Measurements from ENCODE around the gene SLC16A13.

The SLC16A13 gene

DNA sequence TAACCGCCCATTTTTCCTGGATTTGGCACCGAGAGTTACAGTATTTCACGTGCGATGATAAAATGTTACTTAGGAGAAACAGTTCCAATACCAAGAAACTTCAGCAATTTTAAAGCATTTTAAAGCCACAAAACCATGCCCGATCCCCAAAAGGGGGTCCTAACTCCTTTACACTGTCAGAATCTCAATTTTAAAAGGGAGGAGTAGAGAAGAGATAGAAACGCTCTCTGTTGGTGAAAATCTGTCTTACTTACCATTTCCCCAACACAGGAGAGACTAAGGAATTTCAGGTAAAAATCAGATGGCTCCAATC is 23.9 kb upstream of the SLC16A13 start:
- DNase-seq (ENCODE audit: low read depth in 2 of 2), result no peak

DNA sequence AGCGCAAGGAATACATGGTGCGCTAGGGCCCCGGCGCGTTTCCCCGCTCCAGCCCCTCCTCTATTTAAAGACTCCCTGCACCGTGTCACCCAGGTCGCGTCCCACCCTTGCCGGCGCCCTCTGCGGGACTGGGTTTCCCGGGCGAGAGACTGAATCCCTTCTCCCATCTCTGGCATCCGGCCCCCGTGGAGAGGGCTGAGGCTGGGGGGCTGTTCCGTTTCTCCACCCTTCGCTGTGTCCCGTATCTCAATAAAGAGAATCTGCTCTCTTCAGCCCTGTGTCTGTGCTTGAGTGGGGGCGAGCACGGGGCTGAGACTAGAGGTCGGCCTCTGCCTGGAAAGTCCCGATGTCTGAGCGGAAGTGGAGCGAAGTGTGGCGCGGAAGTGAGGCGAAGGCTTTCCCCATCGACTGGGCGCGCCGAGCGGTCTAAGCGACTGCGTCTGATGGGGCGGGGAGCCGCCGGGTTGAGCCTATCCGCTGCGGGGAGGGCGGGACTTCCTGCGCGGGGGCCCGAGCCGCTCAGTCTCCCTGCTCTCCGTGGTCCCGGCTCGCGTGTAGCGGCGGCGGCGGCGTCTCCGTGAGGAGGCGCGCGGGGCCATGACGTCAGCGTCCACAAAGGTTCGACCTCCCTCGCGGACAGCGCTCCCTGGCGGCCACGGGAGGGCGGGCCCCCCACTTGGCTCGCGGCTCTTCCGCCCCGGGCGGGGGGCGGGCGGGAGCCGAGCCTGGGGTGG is 21.4 kb upstream of the SLC16A13 start:
- DNase-seq (ENCODE audit: low read depth in 2 of 2), result peak; percentile 91 to 96

DNA sequence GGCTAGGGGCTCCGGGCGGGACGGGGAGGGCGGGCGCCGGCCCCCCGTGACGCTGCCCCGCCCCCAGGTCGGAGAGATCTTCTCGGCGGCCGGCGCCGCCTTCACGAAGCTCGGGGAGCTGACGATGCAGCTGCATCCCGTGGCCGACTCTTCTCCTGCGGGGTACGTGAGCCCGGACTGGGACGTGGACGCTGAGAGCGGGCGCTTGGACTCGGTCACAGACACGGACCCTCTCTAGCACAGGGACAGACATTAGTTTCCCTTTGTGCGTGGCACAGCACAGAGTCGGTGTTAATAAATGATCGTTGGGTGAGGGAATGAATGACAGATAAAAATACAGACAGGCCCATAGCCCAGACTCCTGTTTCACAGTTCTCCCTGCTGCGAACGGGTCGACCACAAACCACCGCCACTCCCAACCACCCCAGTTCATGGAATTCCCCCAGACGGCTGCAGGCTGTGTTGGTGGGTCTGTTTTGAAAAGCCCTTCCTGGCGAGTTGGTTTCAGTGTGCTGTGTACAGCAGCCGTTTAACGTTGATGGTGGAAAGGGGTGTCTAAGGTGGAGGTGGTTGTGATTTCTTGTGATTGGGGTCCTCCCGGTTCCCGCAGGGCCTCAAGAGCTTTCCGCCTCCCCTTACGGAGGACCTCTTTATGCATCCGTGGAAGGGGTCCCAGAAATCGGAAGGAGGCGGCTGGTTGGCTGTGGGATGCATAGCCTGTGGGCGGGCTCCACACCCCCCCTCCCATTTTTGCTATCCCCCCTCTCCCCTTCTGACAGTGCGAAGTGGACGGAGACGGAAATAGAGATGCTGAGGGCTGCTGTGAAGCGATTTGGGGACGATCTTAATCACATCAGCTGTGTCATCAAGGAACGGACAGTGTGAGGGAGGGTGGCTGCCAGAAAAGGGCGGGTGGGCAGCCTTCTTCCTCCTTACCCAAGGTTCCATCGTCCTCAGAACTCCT is 20.5 kb upstream of the SLC16A13 start:
- peak; percentile 55 to 57 for DNase-seq (ENCODE audit: low read depth in 2 of 2)

DNA sequence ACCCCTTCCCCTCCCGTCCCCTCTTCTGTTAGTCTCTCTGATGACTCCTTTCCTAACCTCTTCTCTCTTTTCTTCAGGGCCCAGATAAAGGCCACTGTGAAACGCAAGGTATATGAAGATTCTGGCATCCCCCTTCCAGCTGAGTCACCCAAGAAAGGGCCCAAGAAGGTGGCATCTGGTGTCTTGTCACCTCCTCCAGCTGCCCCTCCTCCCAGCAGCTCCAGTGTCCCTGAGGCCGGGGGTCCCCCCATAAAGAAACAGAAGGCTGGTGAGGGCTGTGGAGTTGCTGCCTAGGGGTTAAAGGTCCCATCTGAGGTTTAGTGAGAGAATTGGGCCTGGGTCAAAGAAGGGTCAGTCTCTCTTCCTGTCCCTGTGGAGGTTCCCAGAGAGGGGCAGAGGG is 19.4 kb upstream of the SLC16A13 start:
- no peak for DNase-seq (ENCODE audit: low read depth in 2 of 2)

DNA sequence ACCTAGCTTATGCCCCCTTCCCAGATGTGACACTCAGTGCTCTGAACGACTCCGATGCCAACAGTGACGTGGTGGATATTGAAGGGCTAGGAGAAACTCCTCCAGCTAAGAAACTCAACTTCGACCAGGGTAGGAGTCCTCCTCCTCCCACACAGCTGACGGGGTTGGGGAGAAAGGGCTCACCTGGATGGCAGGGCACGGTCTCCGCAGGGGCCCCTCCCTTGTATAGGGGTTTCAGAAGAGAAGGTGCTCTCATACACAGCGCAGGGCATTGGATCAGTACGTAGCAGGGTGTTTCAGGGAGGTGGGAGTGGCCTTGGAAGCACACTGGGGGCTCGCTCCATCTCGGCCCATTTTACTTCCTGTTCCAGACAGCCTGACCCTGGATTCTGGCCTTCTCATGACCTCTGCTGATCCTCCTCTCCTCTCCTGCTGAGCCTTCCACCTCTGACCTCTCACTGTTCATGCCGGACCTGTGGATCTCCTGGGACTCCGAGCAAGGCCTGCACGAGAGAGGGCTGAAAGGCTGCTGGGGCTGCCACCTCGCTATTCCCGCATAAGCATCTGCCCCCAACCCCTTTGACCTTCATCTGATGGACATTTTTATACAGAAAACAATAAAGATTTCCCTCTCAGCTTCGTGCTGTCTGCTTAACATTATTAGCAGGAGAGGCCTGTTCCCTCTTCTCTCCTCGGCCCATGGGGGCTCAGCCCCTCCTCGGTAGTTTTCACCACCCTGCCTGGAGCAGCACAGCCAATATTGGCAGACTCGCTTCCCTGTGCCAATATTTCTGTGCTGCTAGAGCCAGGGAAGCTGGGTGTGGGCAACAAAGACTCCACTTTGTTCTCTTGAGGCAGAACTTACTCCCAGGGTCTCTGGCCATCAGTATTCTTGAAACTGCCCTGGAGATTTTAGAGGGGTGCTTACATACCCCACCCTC is 18.7 kb upstream of the SLC16A13 start:
- no peak for DNase-seq (ENCODE audit: low read depth in 2 of 2)

DNA sequence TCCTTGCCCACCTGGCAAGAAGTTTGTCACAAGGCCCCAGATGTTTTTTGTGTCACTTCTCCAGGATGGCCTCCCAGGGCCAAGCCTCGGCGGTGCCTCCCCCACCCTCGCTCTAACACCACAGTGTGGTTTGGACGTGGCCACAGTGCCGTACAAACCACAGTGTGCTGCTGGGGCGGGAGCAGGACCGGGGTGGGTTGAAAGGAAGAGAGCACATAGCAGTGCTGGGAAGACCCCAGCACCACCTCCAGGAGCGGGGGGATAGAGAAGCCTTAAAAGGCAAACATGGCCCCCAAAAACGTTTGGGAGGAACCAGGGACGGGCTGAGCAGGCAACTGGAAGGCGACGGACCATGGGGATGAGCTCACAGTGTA is 18.0 kb upstream of the SLC16A13 start:
- DNase-seq (ENCODE audit: low read depth in 2 of 2), result no peak

DNA sequence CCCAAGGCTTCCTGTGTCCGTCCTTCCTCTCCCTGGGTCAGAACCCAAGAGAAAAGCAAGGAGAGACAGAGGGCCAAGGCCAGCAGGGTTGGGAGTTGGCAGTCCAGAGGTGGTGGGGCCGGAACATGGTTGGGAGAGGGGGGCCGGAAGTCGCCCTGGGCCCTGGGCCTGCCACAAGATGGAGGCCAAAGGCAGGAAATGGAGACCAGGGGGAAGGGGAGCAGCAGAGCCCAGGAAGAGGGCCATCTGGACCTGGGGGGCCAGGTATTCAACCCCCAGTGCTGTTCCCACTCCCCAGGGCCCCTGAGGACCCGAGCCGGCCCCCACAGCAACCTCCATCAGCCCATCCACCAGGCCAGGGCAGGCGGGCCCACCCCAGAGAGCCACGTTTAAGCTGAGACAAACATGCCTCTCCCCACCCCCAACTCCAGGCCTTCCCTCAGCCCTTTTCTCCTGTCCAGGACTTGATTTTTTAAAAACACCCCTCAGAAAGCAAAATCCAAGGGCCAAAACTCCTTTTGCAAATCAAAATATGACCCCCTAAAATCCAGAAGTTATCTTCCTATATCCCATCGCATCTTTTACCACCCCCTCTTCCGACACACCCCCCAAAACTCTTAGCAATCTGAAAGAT is 17.4 kb upstream of the SLC16A13 start:
- no peak for DNase-seq (ENCODE audit: low read depth in 2 of 2)

DNA sequence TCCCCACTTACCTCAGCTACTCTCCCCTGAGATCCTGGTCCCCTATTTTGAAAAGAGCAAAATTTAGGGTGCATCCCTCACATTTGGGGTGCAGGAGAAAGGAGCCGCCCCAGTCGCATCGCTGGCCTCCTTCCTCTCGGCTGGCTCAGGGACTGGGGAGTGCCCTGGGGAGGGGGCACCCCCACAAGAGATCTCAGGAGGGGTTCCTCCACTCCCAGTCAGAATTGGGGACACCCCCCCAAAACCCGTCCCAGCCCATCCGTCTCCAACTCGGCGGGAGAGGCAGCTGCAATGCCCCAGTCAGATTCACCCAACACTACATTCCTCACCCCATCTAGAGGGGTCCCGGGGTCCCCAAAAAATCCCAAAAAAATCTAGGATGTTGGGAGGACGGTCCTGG is 16.4 kb upstream of the SLC16A13 start:
- no peak for DNase-seq (ENCODE audit: low read depth in 2 of 2)

DNA sequence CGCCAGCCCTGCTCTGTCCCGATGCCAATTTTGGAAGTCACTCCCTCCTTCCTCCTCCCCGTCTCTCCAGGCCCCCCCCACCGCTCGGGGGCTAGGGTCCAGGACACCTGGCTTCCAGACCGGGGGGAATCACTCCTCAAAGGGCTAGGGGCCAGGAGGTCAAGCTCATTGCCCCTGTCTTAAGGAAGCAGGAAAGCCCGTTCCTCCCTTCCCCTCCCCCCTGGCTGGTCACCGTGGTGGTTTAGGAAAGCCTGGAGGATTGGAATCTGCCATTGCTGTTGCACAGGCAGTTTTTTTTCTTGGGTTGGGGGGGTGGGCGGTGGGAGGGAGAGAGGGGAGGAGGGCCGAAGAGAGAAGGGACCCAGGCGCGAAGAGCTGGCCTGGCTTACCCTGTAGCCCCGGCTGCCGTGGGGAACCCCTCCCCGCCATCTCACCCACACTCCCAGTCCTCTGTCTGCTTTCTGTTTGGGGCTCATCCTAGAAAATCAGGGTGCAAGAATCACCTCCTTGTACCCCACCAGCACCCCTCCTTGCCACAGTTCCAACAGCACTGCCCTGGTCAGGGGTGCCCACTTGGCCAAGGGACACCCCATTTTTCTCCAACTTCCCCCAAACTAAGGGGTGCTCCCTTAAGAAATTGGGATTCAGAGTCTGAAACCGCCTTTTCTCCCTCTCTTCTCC is 15.8 kb upstream of the SLC16A13 start:
- no peak for DNase-seq (ENCODE audit: low read depth in 2 of 2)

DNA sequence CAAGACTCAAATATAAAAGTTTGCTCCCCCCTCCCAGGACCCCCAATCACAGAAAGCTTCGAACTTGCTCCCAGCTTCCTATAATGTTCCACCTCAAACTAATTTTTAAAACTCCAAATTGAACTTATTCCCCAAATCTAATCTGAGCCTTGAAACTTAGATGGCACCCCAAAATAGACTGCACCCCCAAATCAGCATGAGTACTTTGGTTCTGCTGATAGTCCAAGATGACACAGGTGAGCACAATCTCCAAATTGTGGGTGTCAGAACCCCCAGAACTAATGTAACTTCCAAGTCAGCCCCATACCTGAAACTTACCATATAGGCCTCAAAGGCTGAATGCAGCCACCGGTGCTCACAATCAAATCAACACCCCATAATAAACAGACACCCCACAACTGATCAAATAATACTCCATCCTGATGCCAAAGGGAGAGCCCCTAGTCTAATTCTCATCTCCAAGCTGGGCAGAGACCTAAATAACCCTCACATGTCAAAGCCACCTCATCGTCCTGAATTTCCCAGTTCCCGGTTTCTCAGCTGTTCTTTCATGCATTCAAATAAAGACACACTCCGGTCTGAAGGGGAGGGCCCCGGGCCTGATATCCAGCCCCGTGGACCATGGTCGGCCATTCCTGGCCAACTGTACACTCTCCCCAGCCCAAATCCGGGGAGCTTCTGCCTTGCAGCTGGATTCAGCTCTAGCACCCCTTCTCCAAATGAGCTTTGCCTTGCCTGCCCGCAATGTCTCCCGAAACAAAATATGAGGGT is 14.7 kb upstream of the SLC16A13 start:
- no peak for DNase-seq (ENCODE audit: low read depth in 2 of 2)

DNA sequence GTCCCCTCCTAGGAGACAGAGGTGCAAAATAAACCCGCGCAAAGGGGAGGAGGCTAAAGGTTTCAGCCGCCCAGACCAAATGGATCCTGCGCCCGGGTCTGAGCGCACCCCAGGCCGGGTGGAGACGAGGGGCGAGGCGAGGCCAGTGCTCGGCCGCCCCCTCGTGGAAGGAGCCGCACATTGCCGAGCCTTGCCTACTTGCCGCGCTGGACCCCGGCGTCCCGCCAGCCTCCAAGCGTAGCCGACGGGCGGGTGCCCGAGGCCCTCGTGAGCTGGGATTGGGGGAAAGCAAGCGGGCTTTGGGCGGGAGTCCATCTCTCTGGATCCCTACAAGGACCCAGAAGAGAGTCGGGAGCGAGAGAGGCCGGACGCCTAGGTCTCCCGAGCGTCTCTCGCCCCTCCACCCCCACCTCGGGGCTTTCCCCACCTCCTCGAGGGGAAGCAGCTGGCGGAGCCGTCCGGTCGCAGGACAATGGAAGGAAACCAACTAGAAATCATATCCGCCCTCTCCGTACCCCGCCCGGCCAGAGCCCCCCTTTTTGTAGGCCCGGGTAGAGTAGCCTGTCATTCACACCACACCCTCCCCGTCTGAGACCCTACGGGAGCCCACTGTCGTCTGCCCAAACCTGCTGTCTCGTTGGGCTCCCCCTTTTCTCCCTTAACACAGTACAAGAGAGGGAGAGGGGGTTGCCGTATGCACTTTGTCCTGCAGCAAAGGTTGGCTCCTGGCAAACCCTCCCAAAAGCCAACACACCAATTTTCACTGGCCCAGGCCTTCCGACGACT is 13.6 kb upstream of the SLC16A13 start:
- DNase-seq (ENCODE audit: low read depth in 2 of 2), result peak; percentile 58 to 68

DNA sequence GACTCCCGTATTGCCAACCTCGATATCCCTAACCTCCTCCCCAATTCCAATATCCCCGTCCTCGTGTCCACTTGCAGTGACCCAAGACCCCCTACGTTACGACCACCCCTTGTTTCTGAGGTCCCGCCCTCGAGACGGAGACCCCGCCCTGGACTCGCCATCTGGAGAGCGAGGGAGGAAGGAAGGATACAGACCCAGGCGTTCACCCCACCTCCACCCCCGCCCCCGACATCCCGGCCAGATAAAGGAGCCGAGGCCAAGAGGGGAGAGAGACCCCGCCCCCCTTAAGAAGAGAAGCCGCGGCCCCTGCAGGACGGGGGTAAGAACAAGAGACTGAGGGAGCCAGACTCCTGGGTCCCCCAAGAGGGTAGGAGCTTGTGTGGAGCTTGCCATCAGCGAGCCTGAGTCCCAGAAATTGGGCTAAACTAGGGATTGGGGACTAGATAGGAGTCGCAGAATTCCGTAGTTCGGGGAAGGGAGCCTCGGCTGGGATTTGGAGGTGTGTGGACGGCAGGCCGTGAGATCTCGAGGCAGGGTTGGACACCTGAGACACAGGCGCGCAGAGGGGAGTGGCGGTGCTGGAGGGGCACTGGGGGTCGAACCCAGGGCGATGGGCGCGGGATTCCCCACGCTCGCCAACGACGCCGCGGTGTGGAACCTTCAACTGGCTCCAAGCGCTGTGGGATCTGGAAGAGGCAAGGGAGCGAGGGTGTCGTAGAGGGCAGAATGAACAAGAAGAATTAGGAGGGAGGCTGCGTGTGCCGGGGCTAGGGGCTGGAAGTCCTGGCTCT is 12.8 kb upstream of the SLC16A13 start, which contains the start of gene BCL6B:
BCL6B (plus strand) TSS at position 270 of the 791 bp plus-strand sequence. CDS start 622 bp downstream, outside the sequence.
- no peak for DNase-seq (ENCODE audit: low read depth in 2 of 2)

DNA sequence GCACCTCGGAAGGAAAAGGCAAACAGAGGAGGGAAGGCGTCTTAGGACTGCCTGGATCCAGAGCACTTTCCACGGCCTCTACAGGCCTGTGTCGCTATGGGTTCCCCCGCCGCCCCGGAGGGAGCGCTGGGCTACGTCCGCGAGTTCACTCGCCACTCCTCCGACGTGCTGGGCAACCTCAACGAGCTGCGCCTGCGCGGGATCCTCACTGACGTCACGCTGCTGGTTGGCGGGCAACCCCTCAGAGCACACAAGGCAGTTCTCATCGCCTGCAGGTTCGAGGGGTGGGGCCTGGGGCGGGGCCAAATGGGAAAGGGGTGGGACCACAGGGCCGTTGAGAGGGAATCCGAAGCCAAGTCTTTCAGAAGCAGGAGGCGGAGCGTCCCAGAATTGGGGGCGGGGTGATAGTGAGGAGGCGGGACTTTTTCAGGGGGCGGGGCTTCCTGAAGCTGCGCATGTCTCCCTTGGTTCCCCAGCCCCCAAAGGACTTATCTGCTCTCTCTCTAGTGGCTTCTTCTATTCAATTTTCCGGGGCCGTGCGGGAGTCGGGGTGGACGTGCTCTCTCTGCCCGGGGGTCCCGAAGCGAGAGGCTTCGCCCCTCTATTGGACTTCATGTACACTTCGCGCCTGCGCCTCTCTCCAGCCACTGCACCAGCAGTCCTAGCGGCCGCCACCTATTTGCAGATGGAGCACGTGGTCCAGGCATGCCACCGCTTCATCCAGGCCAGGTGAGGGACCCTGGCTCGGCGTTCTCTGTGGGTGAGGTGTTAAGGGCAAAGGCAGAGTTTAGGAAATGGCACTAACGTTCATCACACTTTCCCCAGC is 12.0 kb upstream of the SLC16A13 start:
- DNase-seq (ENCODE audit: low read depth in 2 of 2), result peak; percentile 78 to 90

DNA sequence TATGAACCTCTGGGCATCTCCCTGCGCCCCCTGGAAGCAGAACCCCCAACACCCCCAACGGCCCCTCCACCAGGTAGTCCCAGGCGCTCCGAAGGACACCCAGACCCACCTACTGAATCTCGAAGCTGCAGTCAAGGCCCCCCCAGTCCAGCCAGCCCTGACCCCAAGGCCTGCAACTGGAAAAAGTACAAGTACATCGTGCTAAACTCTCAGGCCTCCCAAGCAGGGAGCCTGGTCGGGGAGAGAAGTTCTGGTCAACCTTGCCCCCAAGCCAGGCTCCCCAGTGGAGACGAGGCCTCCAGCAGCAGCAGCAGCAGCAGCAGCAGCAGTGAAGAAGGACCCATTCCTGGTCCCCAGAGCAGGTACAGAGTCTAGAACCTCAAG is 11.4 kb upstream of the SLC16A13 start:
- DNase-seq (ENCODE audit: low read depth in 2 of 2), result no peak

DNA sequence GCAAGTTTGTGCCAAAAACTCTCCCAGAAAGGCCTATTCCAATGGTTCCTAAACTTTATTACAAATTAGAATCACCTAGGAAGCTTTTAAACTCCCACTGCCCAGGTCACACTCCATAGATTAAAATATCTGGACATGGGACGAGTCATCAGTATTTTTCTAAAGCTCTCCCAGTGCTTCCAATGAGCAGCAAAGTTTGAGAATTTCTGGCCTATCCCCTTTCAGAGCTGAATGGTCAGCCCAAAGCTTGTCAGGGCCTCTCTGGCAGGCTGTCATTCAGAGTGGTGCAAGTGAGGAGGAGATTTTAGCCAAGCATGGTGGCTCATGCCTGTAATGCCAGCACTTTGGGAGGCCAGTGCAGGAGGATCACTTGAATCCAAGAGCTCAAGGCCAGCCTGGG is 10.6 kb upstream of the SLC16A13 start:
- no peak for DNase-seq (ENCODE audit: low read depth in 2 of 2)

DNA sequence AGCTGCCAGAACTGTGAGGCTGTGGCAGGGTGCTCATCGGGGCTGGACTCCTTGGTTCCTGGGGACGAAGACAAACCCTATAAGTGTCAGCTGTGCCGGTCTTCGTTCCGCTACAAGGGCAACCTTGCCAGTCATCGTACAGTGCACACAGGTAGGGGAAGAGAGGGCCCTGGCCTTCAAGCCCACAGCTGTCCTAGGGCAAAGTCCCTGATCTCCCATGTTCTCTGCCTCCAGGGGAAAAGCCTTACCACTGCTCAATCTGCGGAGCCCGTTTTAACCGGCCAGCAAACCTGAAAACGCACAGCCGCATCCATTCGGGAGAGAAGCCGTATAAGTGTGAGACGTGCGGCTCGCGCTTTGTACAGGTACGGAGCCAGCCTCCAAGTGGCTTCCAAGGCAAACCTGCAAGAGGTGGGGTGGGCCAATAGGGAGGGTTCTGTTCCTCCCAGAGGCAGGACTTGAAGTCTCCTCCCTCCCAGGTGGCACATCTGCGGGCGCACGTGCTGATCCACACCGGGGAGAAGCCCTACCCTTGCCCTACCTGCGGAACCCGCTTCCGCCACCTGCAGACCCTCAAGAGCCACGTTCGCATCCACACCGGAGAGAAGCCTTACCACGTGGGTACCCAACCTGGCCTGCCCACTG is 9.2 kb upstream of the SLC16A13 start:
- DNase-seq (ENCODE audit: low read depth in 2 of 2), result no peak

DNA sequence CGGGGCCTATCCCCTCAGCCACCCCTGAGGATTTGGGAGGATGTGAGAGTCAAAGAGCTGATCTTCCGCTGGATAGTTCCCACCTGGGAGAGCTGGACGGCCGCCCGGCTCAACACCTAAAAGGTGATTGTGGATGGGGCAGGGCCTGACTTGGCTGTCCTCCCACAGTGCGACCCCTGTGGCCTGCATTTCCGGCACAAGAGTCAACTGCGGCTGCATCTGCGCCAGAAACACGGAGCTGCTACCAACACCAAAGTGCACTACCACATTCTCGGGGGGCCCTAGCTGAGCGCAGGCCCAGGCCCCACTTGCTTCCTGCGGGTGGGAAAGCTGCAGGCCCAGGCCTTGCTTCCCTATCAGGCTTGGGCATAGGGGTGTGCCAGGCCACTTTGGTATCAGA is 8.5 kb upstream of the SLC16A13 start:
- DNase-seq (ENCODE audit: low read depth in 2 of 2), result no peak

Measured in stimulated activated CD4-positive, alpha-beta T cell treated with anti-CD3 and anti-CD28 coated beads, Interleukin-1b, Interleukin-23, amount 100 ng/mL, for 1 hour (primary cell).